WTC11 (cell line): Measurements from ENCODE around the gene NDRG2.

Experiments used
- TCF7 ChIP-seq: sonication (generic); formaldehyde crosslinking; IDR thresholded peaks from 2 replicates; pipeline ENCODE4 v1.8.0; 2022; ENCODE audit warnings: mild to moderate bottlenecking, low read depth, missing genetic modification reagents, moderate library complexity
- ZNF671 ChIP-seq: fragments of 250-450 bp; sonication (Bioruptor Pico); IDR thresholded peaks from 2 replicates; pipeline ENCODE4 v1.8.0; 2021; ENCODE audit warnings: mild to moderate bottlenecking
- TF ChIP-seq, protein P1 (sequence below): sonication (generic); formaldehyde crosslinking; IDR thresholded peaks from 2 replicates; pipeline ENCODE4 v1.8.0; 2023; ENCODE audit warnings: mild to moderate bottlenecking, missing genetic modification reagents
- TF ChIP-seq, protein P2 (sequence below): fragments of 200-600 bp; IDR thresholded peaks from 2 replicates; pipeline ENCODE4 v1.8.0; 2022; ENCODE audit warnings: antibody characterized with exemption

DNA sequence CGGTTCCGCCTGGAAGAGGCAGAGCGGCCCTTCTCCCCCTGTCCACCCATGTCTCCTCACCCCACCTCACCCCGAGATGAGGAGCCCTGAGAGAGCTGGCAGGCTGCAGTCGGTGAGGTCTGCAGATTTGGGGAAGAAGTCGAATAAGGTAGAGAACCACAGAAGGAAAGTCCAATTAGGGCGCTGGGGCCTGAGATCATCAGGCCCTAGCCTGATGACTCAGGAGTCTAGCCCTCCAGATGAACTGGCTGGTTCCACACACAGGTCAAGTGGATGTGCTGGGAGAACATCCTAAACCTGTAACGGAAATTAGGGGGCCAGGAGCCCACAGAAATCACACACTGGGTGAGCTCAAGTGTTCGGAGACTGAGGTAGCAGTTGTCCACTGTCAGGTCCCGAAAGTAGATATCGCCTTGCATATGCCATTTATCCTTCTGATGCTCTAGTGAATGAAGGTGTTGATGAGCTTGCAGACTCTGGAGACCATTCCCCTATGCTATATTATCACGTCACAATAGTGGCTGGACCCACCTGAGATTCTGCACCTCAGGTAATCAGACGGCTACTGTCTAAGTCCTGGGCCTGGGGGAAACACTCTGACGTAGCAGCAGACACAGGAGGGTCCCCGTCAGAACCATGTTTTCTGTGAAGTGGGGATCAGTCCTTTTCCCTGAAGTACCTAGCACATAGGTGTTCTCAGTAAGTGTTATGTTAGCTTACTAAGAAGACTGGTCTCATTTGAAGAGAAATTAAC is 36.0 kb downstream of the NDRG2 start:
- TF ChIP-seq, protein P1, sequence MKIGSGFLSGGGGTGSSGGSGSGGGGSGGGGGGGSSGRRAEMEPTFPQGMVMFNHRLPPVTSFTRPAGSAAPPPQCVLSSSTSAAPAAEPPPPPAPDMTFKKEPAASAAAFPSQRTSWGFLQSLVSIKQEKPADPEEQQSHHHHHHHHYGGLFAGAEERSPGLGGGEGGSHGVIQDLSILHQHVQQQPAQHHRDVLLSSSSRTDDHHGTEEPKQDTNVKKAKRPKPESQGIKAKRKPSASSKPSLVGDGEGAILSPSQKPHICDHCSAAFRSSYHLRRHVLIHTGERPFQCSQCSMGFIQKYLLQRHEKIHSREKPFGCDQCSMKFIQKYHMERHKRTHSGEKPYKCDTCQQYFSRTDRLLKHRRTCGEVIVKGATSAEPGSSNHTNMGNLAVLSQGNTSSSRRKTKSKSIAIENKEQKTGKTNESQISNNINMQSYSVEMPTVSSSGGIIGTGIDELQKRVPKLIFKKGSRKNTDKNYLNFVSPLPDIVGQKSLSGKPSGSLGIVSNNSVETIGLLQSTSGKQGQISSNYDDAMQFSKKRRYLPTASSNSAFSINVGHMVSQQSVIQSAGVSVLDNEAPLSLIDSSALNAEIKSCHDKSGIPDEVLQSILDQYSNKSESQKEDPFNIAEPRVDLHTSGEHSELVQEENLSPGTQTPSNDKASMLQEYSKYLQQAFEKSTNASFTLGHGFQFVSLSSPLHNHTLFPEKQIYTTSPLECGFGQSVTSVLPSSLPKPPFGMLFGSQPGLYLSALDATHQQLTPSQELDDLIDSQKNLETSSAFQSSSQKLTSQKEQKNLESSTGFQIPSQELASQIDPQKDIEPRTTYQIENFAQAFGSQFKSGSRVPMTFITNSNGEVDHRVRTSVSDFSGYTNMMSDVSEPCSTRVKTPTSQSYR (CRISPR knock-in tag): no peak
- TF ChIP-seq, protein P2, sequence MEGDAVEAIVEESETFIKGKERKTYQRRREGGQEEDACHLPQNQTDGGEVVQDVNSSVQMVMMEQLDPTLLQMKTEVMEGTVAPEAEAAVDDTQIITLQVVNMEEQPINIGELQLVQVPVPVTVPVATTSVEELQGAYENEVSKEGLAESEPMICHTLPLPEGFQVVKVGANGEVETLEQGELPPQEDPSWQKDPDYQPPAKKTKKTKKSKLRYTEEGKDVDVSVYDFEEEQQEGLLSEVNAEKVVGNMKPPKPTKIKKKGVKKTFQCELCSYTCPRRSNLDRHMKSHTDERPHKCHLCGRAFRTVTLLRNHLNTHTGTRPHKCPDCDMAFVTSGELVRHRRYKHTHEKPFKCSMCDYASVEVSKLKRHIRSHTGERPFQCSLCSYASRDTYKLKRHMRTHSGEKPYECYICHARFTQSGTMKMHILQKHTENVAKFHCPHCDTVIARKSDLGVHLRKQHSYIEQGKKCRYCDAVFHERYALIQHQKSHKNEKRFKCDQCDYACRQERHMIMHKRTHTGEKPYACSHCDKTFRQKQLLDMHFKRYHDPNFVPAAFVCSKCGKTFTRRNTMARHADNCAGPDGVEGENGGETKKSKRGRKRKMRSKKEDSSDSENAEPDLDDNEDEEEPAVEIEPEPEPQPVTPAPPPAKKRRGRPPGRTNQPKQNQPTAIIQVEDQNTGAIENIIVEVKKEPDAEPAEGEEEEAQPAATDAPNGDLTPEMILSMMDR: no peak
- no peak for TF ChIP-seq ZNF671
- no peak for TF ChIP-seq TCF7 (CRISPR knock-in tag)
